H9 (cell line): ENCODE results near the gene CFAP69. TPM values are rescaled to one million over a fixed set of nuclear protein-coding genes. Genes with fewer than 3 reads are reported as not detected.
"Not testable (repeated sequence)": the region's sequence is repeated elsewhere in the genome, so short reads cannot be mapped to it uniquely, and the experiment has no call there.

Experiments used
- DNase-seq: peaks from one replicate; pipeline ENCODE4 v3.0.0-alpha.2; 2017
- H2AFZ ChIP-seq: one replicate; pipeline ENCODE4 v1.6.1; 2013; ENCODE audit warnings: mild to moderate bottlenecking, low read length, control low read depth, moderate library complexity
- H2AK5ac ChIP-seq: 2 replicates; pipeline ENCODE4 v1.6.1; 2013; ENCODE audit warnings: low read length, control low read depth, mixed read lengths; ENCODE audit not compliant: insufficient read length
- H2BK120ac ChIP-seq: one replicate; pipeline ENCODE4 v1.6.1; 2013; ENCODE audit warnings: low read depth, mild to moderate bottlenecking, low read length, control low read depth, inconsistent platforms; ENCODE audit not compliant: poor library complexity, severe bottlenecking
- H2BK12ac ChIP-seq: 2 replicates; pipeline ENCODE4 v1.6.1; 2013; ENCODE audit warnings: low read length, control low read depth, mixed read lengths, low read depth; ENCODE audit not compliant: insufficient read length
- H2BK15ac ChIP-seq: 2 replicates; pipeline ENCODE4 v1.6.1; 2013; ENCODE audit warnings: low read depth, low read length, control low read depth
- H2BK20ac ChIP-seq: one replicate; pipeline ENCODE4 v1.6.1; 2013; ENCODE audit warnings: low read depth, mild to moderate bottlenecking, low read length, control low read depth, inconsistent platforms; ENCODE audit not compliant: poor library complexity, severe bottlenecking
- H2BK5ac ChIP-seq: 2 replicates; pipeline ENCODE4 v1.6.1; 2013; ENCODE audit warnings: low read length, control low read depth, mixed read lengths; ENCODE audit not compliant: insufficient read length
- H3K14ac ChIP-seq: 2 replicates; pipeline ENCODE4 v1.6.1; 2013; ENCODE audit warnings: low read length, control low read depth; ENCODE audit not compliant: insufficient read depth
- H3K18ac ChIP-seq: 2 replicates; pipeline ENCODE4 v1.6.1; 2013; ENCODE audit warnings: low read depth, mild to moderate bottlenecking, mixed read lengths, low read length, control low read depth; ENCODE audit not compliant: insufficient read length
- H3K23ac ChIP-seq: 2 replicates; pipeline ENCODE4 v1.6.1; 2013; ENCODE audit warnings: low read length, control low read depth, mixed read lengths, low read depth; ENCODE audit not compliant: insufficient read length
- H3K23me2 ChIP-seq: 2 replicates; pipeline ENCODE4 v1.6.1; 2013; ENCODE audit warnings: low read depth, mild to moderate bottlenecking, mixed read lengths, low read length, control low read depth; ENCODE audit not compliant: insufficient read length, poor library complexity, severe bottlenecking
- H3K27ac ChIP-seq: 2 replicates; pipeline ENCODE4 v1.5.1; 2013; ENCODE audit warnings: low read length, control low read depth, mixed read lengths, low read depth; ENCODE audit not compliant: insufficient read length
- H3K27me3 ChIP-seq: 2 replicates; pipeline ENCODE4 v1.6.1; 2013; ENCODE audit warnings: low read length, control low read depth, inconsistent platforms; ENCODE audit not compliant: insufficient read depth
- H3K4ac ChIP-seq: 2 replicates; pipeline ENCODE4 v1.6.1; 2013; ENCODE audit warnings: low read depth, mild to moderate bottlenecking, control low read depth, inconsistent platforms, low read length, moderate library complexity
- H3K4me1 ChIP-seq: 2 replicates; pipeline ENCODE4 v1.6.1; 2013; ENCODE audit warnings: low read length, control low read depth, inconsistent platforms; ENCODE audit not compliant: insufficient read depth
- H3K4me2 ChIP-seq: 2 replicates; pipeline ENCODE4 v1.6.1; 2013; ENCODE audit warnings: low read length, control low read depth, mixed read lengths; ENCODE audit not compliant: insufficient read length, insufficient read depth
- H3K56ac ChIP-seq: 2 replicates; pipeline ENCODE4 v1.6.1; 2013; ENCODE audit warnings: low read depth, mild to moderate bottlenecking, mixed read lengths, low read length, control low read depth; ENCODE audit not compliant: insufficient read length
- H3K79me1 ChIP-seq: 2 replicates; pipeline ENCODE4 v1.6.1; 2013; ENCODE audit warnings: low read depth, mild to moderate bottlenecking, moderate library complexity, low read length, control low read depth, inconsistent platforms; ENCODE audit not compliant: insufficient read depth, poor library complexity, severe bottlenecking
- H3K79me2 ChIP-seq: 2 replicates; pipeline ENCODE4 v1.6.1; 2013; ENCODE audit warnings: low read length, control low read depth, inconsistent platforms; ENCODE audit not compliant: insufficient read depth
- H3K9ac ChIP-seq: 2 replicates; pipeline ENCODE4 v1.6.1; 2013; ENCODE audit warnings: low read length, control low read depth, mixed read lengths; ENCODE audit not compliant: insufficient read length; ENCODE audit errors: extremely low read depth
- H3K9me3 ChIP-seq: one replicate; pipeline ENCODE4 v1.6.1; 2013; ENCODE audit warnings: low read depth, low read length, inconsistent platforms; ENCODE audit not compliant: control insufficient read depth
- H3T11ph ChIP-seq: one replicate; pipeline ENCODE4 v1.6.1; 2013; ENCODE audit warnings: mild to moderate bottlenecking, low read length, control low read depth, inconsistent platforms
- H4K20me1 ChIP-seq: one replicate; pipeline ENCODE4 v1.6.1; 2013; ENCODE audit not compliant: control insufficient read depth, insufficient read length, insufficient read depth
- H4K5ac ChIP-seq: 2 replicates; pipeline ENCODE4 v1.6.1; 2013; ENCODE audit warnings: low read depth, mild to moderate bottlenecking, mixed read lengths, low read length, control low read depth; ENCODE audit not compliant: insufficient read length
- H4K8ac ChIP-seq: replicated peaks from 2 replicates; pipeline ENCODE4 v1.6.1; 2013; ENCODE audit warnings: low read length, control low read depth, mixed read lengths, low read depth; ENCODE audit not compliant: insufficient read length
- H4K91ac ChIP-seq: 2 replicates; pipeline ENCODE4 v1.6.1; 2013; ENCODE audit warnings: low read depth, mild to moderate bottlenecking, moderate library complexity, mixed read lengths, low read length, control low read depth; ENCODE audit not compliant: insufficient read length
- H3K27ac Mint-ChIP-seq, 3 experiments: 2 replicates in 2 of 3; 3 replicates in 1 of 3; pipeline ENCODE4 v1.8.0; 2020 to 2021; ENCODE audit warnings: mixed read lengths in 3 of 3, mild to moderate bottlenecking in 1 of 3, moderate library complexity in 1 of 3
- H3K27me3 Mint-ChIP-seq: 2 replicates; pipeline ENCODE4 v1.8.0; 2021; ENCODE audit warnings: low read depth, mild to moderate bottlenecking, moderate library complexity, mixed read lengths
- H3K36me3 Mint-ChIP-seq, 3 experiments: 2 replicates in 2 of 3; 3 replicates in 1 of 3; pipeline ENCODE4 v1.8.0; 2020 to 2021; ENCODE audit warnings: low read depth in 3 of 3, mixed read lengths in 3 of 3; ENCODE audit not compliant: insufficient read depth in 1 of 3
- H3K4me1 Mint-ChIP-seq, 2 experiments: 2 replicates each; pipeline ENCODE4 v1.8.0; 2020; ENCODE audit warnings: mixed read lengths in 2 of 2
- H3K4me3 Mint-ChIP-seq, 2 experiments: 2 replicates in 1 of 2; 3 replicates in 1 of 2; pipeline ENCODE4 v1.8.0; 2020 to 2021; ENCODE audit warnings: mild to moderate bottlenecking in 2 of 2, mixed read lengths in 2 of 2, moderate library complexity in 1 of 2
- H3K9me3 Mint-ChIP-seq, 2 experiments: 2 replicates in 1 of 2; 3 replicates in 1 of 2; pipeline ENCODE4 v1.8.0; 2020; ENCODE audit warnings: mild to moderate bottlenecking in 2 of 2, mixed read lengths in 2 of 2, moderate library complexity in 1 of 2
- CTCF ChIP-seq: fragments of 200-600 bp; sonication (generic); conservative IDR thresholded peaks from 3 replicates; pipeline ENCODE4 v1.8.0; 2021; ENCODE audit warnings: antibody characterized with exemption, mild to moderate bottlenecking
- WGBS: extraction: QIAGEN DNeasy Blood & Tissue Kit; methylation state at CpG from one replicate; pipeline ENCODE4 v1.1.7; 2013; ENCODE audit warnings: missing lambda C conversion rate, low lambda C conversion rate, mixed read lengths; ENCODE audit not compliant: insufficient read length; ENCODE audit errors: extremely low coverage; 5-methylcytosine and 5-hydroxymethylcytosine counted together
- total RNA-seq: library from RNA; stranded (reverse); gene quantifications from 2 replicates; pipeline ENCODE4 v1.2.1, GENCODE V29; 2021

CFAP69 gene
- total RNA-seq, 1 experiment from 2014 or later = 2.9 TPM

GRCh38 chr7:90349305-90349704 is 104.3 kb downstream of the CFAP69 start:
- no CpG with 5 or more reads among the region's 4 CpGs for WGBS
- H3K23ac ChIP-seq = no peak overlapping the region

GRCh38 chr7:90350032-90350431 is 105.1 kb downstream of the CFAP69 start:
- H3K9me3 Mint-ChIP-seq, H3K9ac ChIP-seq, H2BK20ac ChIP-seq, H3K56ac ChIP-seq, H3K18ac ChIP-seq, H4K20me1 ChIP-seq, H3K27me3 ChIP-seq, H3K27me3 Mint-ChIP-seq, H2AK5ac ChIP-seq, H2BK12ac ChIP-seq, H2BK15ac ChIP-seq, H3K4me1 ChIP-seq, H3K79me1 ChIP-seq, H3K9me3 ChIP-seq, H2BK120ac ChIP-seq, H3K4me2 ChIP-seq, H3K36me3 Mint-ChIP-seq, H3K23ac ChIP-seq, H3K4ac ChIP-seq, H3K14ac ChIP-seq, H4K91ac ChIP-seq, DNase-seq, H3T11ph ChIP-seq, H4K8ac ChIP-seq, H2BK5ac ChIP-seq, H3K23me2 ChIP-seq, H3K4me3 Mint-ChIP-seq, H4K5ac ChIP-seq, H2AFZ ChIP-seq, H3K27ac ChIP-seq, H3K79me2 ChIP-seq, H3K27ac Mint-ChIP-seq: not testable (repeated sequence)
- H3K4me1 Mint-ChIP-seq = peaks cover 7 to 12% of the 10 kb centered on the region in 2 experiments
- WGBS = no CpG with 5 or more reads among the region's 3 CpGs

More at GRCh38 chr7:90349305-90349704, 104.3 kb downstream of the CFAP69 start:
- no peak for DNase-seq
- Histone ChIP-seq H2BK20ac (no peak overlapping the region), H2BK5ac (no peak overlapping the region), H3K14ac (no peak overlapping the region), H2AFZ (no peak overlapping the region), H2BK12ac (no peak overlapping the region), H4K20me1 (no peaks in the 10 kb centered on the region), H2BK120ac (no peak overlapping the region), H2BK15ac (no peak overlapping the region), H3K9ac (no peak overlapping the region), H3K23me2 (peaks cover 5% of the 10 kb centered on the region), H4K5ac (no peak overlapping the region), H3K56ac (no peak overlapping the region), H3K4ac (no peak overlapping the region), H3K18ac (no peak overlapping the region), H3K79me1 (no peaks in the 10 kb centered on the region), H3K79me2 (peaks cover 2% of the 10 kb centered on the region; the same call in 1 of the 2 replicates), H3T11ph (no peak overlapping the region), H3K27ac (no peak overlapping the region), H3K27me3 (no peaks in the 10 kb centered on the region), H2AK5ac (no peak overlapping the region), H4K91ac (no peak overlapping the region), H3K4me1 (no peaks in the 10 kb centered on the region), H3K9me3 (no peaks in the 10 kb centered on the region), H3K4me2 (no peak overlapping the region), H4K8ac (no peak overlapping the region)
- Mint-ChIP-seq H3K27me3 (no peaks in the 10 kb centered on the region), H3K4me3 (no peak overlapping the region), H3K4me1 (peaks cover 7 to 12% of the 10 kb centered on the region in 2 experiments), H3K36me3 (peaks cover 0 to 2% (median 0%) of the 10 kb centered on the region in 3 experiments; a peak in 3 of 7 replicates), H3K27ac (0 out of 7 replicates have a peak overlapping the region, but pooled peaks of 1 of the 3 experiments have one; percentile 56), H3K9me3 (no peaks in the 10 kb centered on the region; a peak in 1 of 5 replicates)
- TF ChIP-seq CTCF = no peak
